HK-2 (cell line): ENCODE results near the gene MFAP3.
"Not testable (repeated sequence)": the region's sequence is repeated elsewhere in the genome, so short reads cannot be mapped to it uniquely, and the experiment has no call there.

ENCODE experiments used
- DNase-seq: peaks from one replicate; pipeline ENCODE4 v3.0.0-alpha.2; 2018; ENCODE audit not compliant: unreplicated experiment

MFAP3 gene

GRCh38 chr5:154053468-154053867, 14.7 kb downstream of the MFAP3 start:
- no peak for DNase-seq

GRCh38 chr5:154055201-154055600, 16.4 kb downstream of the MFAP3 start:
- DNase-seq: no peak

GRCh38 chr5:154058055-154059038, 19.6 kb downstream of the MFAP3 start:
- no peak for DNase-seq

- no peak for DNase-seq
These were observed 20.3 kb downstream of the MFAP3 start for GRCh38 chr5:154059039-154059430.

GRCh38 chr5:154059583-154059982, 20.8 kb downstream of the MFAP3 start:
- no peak for DNase-seq

GRCh38 chr5:154060606-154061005, 21.8 kb downstream of the MFAP3 start:
- no peak for DNase-seq

GRCh38 chr5:154063372-154063771, 24.6 kb downstream of the MFAP3 start:
- DNase-seq: no peak

GRCh38 chr5:154065971-154066370, 27.2 kb downstream of the MFAP3 start:
- no peak for DNase-seq

- not testable (repeated sequence) for DNase-seq
These were observed 31.1 kb downstream of the MFAP3 start for GRCh38 chr5:154069854-154070253.

- no peak for DNase-seq
These were observed 33.1 kb downstream of the MFAP3 start for GRCh38 chr5:154071799-154072413.

- DNase-seq: peak; percentile 70
These were observed 33.8 kb downstream of the MFAP3 start for GRCh38 chr5:154072414-154073171.

- no peak for DNase-seq
These were observed 37.6 kb downstream of the MFAP3 start for GRCh38 chr5:154076240-154076922.

- no peak for DNase-seq
These were observed 38.9 kb downstream of the MFAP3 start for GRCh38 chr5:154077696-154078095.

GRCh38 chr5:154078272-154078671, 39.5 kb downstream of the MFAP3 start:
- no peak for DNase-seq

GRCh38 chr5:154081246-154081645, 42.5 kb downstream of the MFAP3 start:
- no peak for DNase-seq

- no peak for DNase-seq
These were observed 45.4 kb downstream of the MFAP3 start for GRCh38 chr5:154084062-154084639.

GRCh38 chr5:154086146-154086545, 47.4 kb downstream of the MFAP3 start:
- DNase-seq: no peak

GRCh38 chr5:154086641-154087040, 47.9 kb downstream of the MFAP3 start:
- DNase-seq: no peak

GRCh38 chr5:154087260-154087659, 48.5 kb downstream of the MFAP3 start:
- peak; percentile 29 for DNase-seq

- no peak for DNase-seq
These were observed 50.0 kb downstream of the MFAP3 start for GRCh38 chr5:154088801-154089200.

- no peak for DNase-seq
These were observed 51.9 kb downstream of the MFAP3 start for GRCh38 chr5:154090656-154091055.
